HG02571 (cell line): ENCODE results near the gene SKAP2.

Source experiments
- ATAC-seq: cut with Tn5 transposase; IDR thresholded peaks from one replicate; pipeline ENCODE4 v1.9.1; 2021; ENCODE audit warnings: mild to moderate bottlenecking, moderate library complexity; ENCODE audit not compliant: unreplicated experiment

SKAP2 gene

DNA sequence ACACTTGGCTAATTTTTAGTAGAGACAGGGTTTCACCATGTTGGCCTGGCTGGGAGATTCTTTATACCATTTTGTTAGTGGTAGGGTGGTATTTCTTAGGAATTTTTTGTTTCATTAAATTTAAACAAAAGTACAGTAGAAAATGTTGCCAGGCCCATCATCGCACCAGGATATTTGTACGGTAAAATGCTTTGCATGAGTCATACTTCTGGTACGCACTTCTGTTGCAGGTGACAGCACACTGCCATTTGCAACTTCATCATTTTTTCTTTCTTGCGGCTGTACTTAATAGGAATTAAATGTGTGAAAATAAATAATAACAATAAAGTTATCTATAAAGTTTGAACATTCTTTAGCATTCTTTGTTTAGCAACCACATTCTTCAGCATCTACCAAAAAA lies 195.6 kb downstream of the SKAP2 start:
- ATAC-seq = no peak

GRCh38 chr7:26667514-26668133 lies 196.8 kb downstream of the SKAP2 start:
- ATAC-seq = no peak

DNA sequence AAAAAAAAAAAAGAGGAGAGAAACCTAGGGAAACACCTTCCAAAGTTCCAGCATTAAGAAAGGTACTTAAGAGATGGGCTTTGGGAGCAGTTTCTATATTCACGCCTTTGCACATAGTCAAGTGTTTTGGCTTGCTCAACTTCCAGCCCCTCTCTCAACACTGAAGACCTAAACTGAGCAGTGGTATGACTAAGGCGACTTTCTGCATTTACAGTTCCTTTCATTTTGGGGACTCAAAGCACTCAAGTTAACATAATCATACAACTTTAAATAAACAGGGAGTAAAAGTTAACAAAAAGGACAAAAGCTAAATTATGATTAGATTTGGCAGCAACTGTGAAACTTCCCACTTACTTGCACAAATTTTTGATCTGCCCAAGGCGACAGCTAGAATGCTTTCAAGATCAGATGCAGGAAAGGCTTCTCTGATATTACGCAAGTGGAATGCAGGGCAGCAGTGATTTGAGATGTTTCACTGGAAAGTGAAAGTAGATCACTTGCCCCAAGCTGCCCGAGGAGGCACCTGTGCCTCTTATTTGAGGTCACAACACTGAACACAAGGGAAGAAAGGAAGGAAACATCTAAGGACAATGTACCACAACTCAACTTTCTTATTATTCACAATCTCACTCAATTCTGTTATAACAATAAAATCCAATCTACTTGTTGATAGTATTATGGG lies 199.5 kb downstream of the SKAP2 start:
- no peak for ATAC-seq

DNA sequence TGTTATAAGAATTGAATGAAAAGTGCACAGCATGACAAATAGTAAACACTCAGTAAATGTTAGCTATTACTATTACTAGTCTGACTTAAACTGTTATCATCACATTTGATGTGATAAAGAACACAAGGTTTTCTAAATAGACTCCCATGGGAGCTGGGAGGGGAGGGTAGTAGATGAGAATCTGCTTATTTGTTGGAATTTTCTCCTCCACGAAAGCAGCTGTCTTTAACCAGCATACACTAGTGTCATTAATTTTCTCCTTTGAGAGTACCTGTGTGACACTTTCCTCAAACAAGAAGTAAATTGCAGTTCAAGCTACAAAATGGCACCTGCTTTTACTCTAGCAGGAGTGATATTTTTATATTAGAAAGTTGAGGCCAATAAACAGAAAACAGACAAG lies 200.1 kb downstream of the SKAP2 start:
- no peak for ATAC-seq

- ATAC-seq = no peak
These were observed 200.5 kb downstream of the SKAP2 start for GRCh38 chr7:26663874-26664273.

DNA sequence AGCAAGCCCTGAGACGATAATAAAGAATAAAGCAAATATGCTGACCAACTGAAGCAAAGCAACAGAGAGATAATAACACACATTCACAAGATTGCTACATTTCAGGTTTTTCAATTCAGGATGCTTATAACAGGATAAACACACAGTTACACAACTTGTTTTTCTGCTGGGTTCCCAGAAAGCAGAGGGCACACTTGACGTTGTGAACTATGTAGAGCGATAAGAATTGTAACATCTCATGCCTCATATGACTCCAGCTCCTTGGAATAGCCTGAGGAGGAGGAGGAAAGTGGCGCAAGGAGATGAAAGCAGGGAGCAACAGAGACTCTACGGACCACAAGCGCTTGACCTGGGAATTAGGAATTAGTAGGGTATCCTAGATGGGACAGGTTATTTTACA lies 201.7 kb downstream of the SKAP2 start:
- ATAC-seq = no peak

DNA sequence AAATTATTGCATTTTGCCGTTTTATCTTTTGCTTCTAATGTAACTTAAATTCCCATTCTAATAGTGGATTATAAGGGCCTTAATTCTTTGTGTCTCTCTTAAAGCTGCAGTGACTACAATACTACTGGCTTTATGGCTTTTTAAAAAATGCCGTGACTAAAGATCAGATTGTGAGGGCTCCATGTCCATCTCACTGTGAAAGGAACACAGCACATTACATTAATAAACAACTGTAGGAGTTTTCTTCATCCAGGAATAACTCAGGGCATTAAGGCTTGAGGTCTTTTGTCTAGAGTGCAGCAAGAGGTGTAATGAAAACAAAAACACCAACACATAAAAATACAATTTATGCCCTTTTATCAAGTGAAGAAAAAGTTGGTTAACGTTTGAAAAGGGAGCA lies 205.3 kb downstream of the SKAP2 start:
- ATAC-seq = no peak

- no peak for ATAC-seq
These were observed 205.9 kb downstream of the SKAP2 start for GRCh38 chr7:26658389-26659084.

DNA sequence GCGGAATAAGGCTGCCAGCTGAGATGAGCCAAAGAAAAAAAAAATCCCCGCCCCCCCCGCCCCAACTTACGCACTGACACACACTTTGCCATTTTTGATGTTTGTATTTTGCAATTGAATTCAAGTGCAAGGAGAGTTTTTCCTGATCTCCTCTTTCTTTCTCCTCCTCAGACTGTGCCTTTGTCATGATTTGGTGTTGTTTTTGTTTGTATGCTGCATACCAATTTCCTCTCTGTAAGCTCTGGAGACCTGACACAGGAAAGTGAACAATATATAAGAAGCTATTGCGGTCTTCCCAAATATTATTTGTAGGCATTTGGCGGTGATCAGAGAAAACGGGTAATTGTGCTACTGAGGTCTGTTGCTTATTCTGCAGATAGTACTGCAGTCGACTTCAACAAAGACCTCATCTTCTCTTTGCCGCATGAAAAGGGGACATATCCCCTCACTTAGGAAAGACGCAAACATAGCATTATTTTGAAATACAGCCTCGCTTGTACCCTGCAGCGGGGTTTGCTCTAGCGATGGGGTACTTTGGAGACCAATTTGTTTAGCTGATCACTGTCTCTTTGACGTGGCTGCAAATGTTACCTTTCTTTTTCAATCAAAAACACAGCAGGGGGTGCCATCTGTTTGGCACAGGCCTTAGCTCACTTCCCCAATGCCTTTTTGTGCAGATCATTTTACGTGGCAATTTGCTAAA lies 206.6 kb downstream of the SKAP2 start:
- no peak for ATAC-seq

DNA sequence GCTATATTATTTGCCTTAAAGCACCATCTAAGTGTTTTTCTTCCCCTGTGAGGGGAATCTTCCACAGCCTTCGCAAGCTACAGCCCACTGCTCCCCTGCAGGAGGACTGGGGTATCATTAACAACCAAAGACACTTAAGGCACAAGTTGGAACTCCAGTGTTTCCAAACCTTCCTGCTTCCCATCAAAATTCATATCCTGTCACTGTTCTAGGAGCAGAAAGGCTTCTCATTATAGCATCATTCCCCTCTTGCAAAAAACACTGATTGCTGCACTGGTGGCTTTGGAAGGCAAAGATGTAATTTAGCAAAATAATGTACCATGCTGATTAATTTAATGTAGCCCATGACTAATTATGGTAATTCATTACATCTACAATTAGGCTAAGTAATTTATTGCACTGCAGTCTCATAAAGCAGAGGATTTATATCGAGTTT lies 207.2 kb downstream of the SKAP2 start:
- no peak for ATAC-seq

DNA sequence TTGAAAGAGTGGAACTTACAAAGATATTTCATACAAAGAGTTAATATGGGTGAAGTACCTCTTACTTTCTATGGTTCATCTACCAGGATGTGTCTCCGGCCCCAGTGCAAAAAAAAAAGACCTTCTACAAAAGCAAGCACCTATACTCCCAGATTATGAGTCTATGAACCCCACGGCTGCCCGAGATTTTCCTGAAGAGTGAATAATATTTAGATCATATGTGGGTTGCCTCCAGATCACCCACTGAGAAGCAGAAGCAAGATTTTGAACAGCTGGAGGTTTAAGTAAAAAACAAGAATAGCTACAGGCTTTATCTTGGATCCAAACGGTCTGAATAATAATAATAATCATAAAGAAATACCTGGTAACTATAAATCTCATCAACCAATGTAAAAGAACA lies 207.7 kb downstream of the SKAP2 start:
- ATAC-seq = no peak

- no peak for ATAC-seq
These were observed 208.6 kb downstream of the SKAP2 start for GRCh38 chr7:26655781-26656180.

DNA sequence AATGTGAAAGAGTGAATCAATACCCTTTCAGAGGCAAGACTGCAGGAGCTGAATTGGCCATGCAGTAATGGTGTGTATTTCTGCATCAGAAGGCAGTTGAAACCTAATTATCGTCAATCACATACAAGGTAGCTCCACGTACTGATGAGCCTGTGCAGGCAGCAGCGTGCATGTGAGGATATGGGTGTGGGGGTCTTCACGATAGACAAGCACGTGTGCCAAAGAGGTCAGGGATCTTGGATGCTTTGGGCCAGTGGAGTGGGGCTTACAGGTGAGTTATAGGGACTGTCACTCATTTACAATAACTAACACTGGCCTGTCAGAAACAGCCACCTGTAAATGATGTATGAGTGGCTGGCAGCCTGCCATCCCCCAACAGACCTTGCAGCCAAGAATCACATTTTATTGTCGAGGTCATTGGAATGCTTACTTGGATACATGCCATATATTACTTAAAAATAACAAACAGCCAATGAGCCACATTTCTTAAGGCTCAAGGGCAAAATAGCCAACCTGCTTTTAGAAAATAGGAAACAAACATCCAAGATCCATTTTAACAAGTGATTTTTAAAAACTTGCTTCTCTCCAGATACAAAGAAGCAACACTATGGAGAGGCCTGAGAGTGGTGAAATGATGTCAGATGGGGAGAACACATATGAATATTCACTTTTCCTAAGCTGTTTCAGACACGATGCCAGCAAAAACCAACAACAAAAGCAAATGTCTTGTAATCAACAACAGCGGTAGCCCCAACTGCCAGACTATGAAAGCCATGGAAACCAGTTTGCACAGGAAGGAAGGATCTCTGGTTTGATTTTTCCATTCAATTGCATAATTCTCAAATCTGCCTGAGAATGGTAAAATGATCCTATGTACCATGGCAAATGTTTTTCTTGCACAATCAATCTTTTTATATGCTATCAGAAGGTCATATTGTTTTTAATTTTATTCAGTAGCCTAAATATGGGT lies 210.7 kb downstream of the SKAP2 start:
- no peak for ATAC-seq

GRCh38 chr7:26652401-26653100 lies 211.8 kb downstream of the SKAP2 start:
- ATAC-seq = no peak

DNA sequence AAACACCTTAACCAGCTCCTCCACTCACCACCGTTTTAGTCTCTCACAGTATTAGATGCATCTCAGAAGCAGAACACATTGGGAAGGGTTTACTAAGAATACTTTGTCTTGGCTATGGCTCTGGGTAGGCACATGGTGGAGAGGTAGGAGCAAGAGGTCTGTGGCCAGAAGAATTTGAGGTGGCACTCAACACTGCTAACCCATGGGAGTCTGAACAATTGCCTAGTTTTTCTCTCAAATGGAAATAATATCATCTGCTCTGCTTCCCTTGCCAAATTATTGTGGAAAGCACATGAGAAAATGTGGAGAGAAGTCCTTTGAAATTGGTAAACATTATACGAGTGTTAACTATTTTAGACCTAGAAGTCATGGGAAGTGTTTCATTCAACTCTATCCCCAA lies 214.3 kb downstream of the SKAP2 start:
- no peak for ATAC-seq

- no peak for ATAC-seq
These were observed 215.0 kb downstream of the SKAP2 start for GRCh38 chr7:26649388-26649787.

- no peak for ATAC-seq
These were observed 215.8 kb downstream of the SKAP2 start for GRCh38 chr7:26648554-26648953.

- ATAC-seq = no peak
These were observed 217.9 kb downstream of the SKAP2 start for GRCh38 chr7:26646336-26647048.

DNA sequence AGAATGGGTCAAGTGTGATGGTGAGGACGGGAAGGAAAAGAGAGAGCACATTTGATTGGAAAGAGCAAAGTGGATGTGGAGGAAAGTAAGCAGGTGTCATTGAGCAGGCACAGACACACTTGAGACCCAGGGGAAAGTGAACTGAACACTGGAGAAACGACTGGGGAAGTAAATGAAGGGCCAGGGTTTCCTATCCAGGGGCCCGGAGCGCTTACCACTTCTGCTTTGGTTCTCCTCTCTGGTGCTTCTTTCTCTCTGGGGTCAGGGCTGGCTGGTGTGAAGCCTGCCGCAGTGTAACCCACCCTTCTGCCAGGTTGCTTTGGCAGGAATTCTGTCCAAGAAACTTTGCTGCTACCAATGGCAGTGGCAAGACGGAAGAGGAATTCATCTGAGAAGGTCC lies 219.3 kb downstream of the SKAP2 start:
- no peak for ATAC-seq
